GM12878 (cell line): ENCODE results near the gene GPR141. TPM values are rescaled to one million over a fixed set of nuclear protein-coding genes. Genes with fewer than 3 reads are reported as not detected.

Experiments used
- BMI1 ChIP-seq: fragments of 450-650 bp; IDR thresholded peaks from 2 replicates; pipeline ENCODE4 v1.6.1; 2016; ENCODE audit warnings: mild to moderate bottlenecking, moderate library complexity, borderline replicate concordance
- EED ChIP-seq: sonication (generic); IDR thresholded peaks from 2 replicates; pipeline ENCODE4 v1.6.1; 2016; ENCODE audit warnings: antibody characterized with exemption, low read depth
- EP300 ChIP-seq, 2 experiments: fragments of 150-350 bp in 1 of 2; IDR thresholded peaks; 2 replicates each; pipeline ENCODE4 v1.6.1; 2011 to 2012; ENCODE audit warnings: low read depth in 2 of 2, low read length in 2 of 2, borderline replicate concordance in 1 of 2, improper control_type of control experiment in 1 of 2, inconsistent platforms in 1 of 2; ENCODE audit not compliant: control insufficient read depth in 1 of 2
- ETV6 ChIP-seq, 2 experiments: fragments of 450-650 bp in 1 of 2; IDR thresholded peaks in 1 of 2; conservative IDR thresholded peaks in 1 of 2; 2 replicates each; pipeline ENCODE4 v1.6.1; 2014; ENCODE audit warnings: antibody characterized with exemption in 1 of 2, borderline replicate concordance in 1 of 2, low read depth in 1 of 2, mild to moderate bottlenecking in 1 of 2, moderate library complexity in 1 of 2
- EZH2 ChIP-seq: IDR thresholded peaks from 2 replicates; pipeline ENCODE4 v1.6.1; 2012; ENCODE audit warnings: low read depth, mild to moderate bottlenecking, control low read depth, inconsistent platforms, low read length, borderline replicate concordance; ENCODE audit not compliant: control insufficient read depth
- HDAC6 ChIP-seq: fragments of 200-600 bp; sonication (generic); IDR thresholded peaks from one replicate; pipeline ENCODE4 v1.8.0; 2017; ENCODE audit warnings: antibody characterized with exemption; ENCODE audit not compliant: unreplicated experiment
- IRF4 ChIP-seq: IDR thresholded peaks from 2 replicates; pipeline ENCODE4 v1.6.1; 2011; ENCODE audit warnings: low read depth, low read length
- JUNB ChIP-seq: IDR thresholded peaks from 2 replicates; pipeline ENCODE4 v1.6.1; 2016; ENCODE audit warnings: antibody characterized with exemption, mild to moderate bottlenecking
- MEF2A ChIP-seq: IDR thresholded peaks from 2 replicates; pipeline ENCODE4 v1.6.1; 2011; ENCODE audit warnings: low read depth, mild to moderate bottlenecking, low read length, moderate library complexity; ENCODE audit not compliant: insufficient read depth
- MEF2B ChIP-seq: fragments of 450-650 bp; IDR thresholded peaks from 2 replicates; pipeline ENCODE4 v1.6.1; 2018; ENCODE audit warnings: mild to moderate bottlenecking, moderate library complexity; ENCODE audit not compliant: partially characterized antibody, poor library complexity, severe bottlenecking
- MTA2 ChIP-seq: fragments of 450-650 bp; IDR thresholded peaks from 2 replicates; pipeline ENCODE4 v1.6.1; 2016; ENCODE audit warnings: low read depth, mild to moderate bottlenecking, moderate library complexity
- NBN ChIP-seq: fragments of 450-650 bp; IDR thresholded peaks from 2 replicates; pipeline ENCODE4 v1.6.1; 2016
- NFYB ChIP-seq: IDR thresholded peaks from 2 replicates; pipeline ENCODE4 v1.6.1; 2011; ENCODE audit warnings: low read depth, mild to moderate bottlenecking, low read length, improper control_type of control experiment, moderate library complexity; ENCODE audit not compliant: insufficient read depth
- SP1 ChIP-seq: IDR thresholded peaks from one replicate; pipeline ENCODE4 v1.6.1; 2011; ENCODE audit warnings: low read depth, low read length
- STAT3 ChIP-seq: IDR thresholded peaks from 2 replicates; pipeline ENCODE4 v1.6.1; 2011; ENCODE audit warnings: low read depth, low read length, improper control_type of control experiment
- TBL1XR1 ChIP-seq: IDR thresholded peaks from 2 replicates; pipeline ENCODE4 v1.6.1; 2012; ENCODE audit warnings: low read depth, low read length, improper control_type of control experiment
- TCF12 ChIP-seq: IDR thresholded peaks from 2 replicates; pipeline ENCODE4 v1.6.1; 2011; ENCODE audit warnings: low read depth, mild to moderate bottlenecking, low read length
- ZBED1 ChIP-seq: IDR thresholded peaks from 2 replicates; pipeline ENCODE4 v1.6.1; 2016; ENCODE audit warnings: borderline replicate concordance
- ZNF384 ChIP-seq: IDR thresholded peaks from 2 replicates; pipeline ENCODE4 v1.6.1; 2012; ENCODE audit warnings: low read depth, mild to moderate bottlenecking, low read length, improper control_type of control experiment, borderline replicate concordance
- polyA plus RNA-seq, 11 experiments: library from polyadenylated mRNA; depleted of rRNA in 4 of 11; unstranded in 6 of 11; stranded (reverse) in 5 of 11; fragments of >200 nt; fragmentation: Nextera tagmentation in 4 of 11; fragmentation: Illumina TruSeq in 1 of 11; extraction: Ambion mirVana in 4 of 11; extraction: Trizol in 1 of 11; gene quantifications; 1 replicate in 1 of 11; 2 replicates in 10 of 11; pipeline versions ENCODE4 v1.2.1 to v1.2.3, GENCODE V29; 2011 to 2016; ENCODE audit warnings: inconsistent platforms in 2 of 11, missing spikeins in 2 of 11, low read depth in 1 of 11
- total RNA-seq, 4 experiments: library from RNA; depleted of rRNA in 3 of 4; stranded (reverse); fragments of >200 nt in 3 of 4; fragmentation: Illumina TruSeq in 1 of 4; extraction: Trizol in 1 of 4; gene quantifications; 2 replicates each; pipeline versions ENCODE4 v1.2.1 to v1.2.3, GENCODE V29; 2013 to 2021
- TF ChIP-seq, protein P1 (sequence below): fragments of 150-350 bp; IDR thresholded peaks from 2 replicates; pipeline ENCODE4 v1.6.1; 2016; ENCODE audit warnings: low read depth, low read length

The GPR141 gene
- total and polyA plus RNA-seq, 10 of the 15 experiments (the other 5 are each of a cell fraction or from before 2014, with no cell fraction given), result 0.56 to 3.9 (median 1.2) TPM

GRCh38 chr7:37709631-37710509 lies 26.3 kb downstream of the GPR141 start (continued):
- peak; percentile 31; the same call in 1 of the 2 replicates for TF ChIP-seq ZBED1
- 0 out of 2 replicates have a peak, but pooled peaks have one; percentile 35 for TF ChIP-seq STAT3
- TF ChIP-seq MEF2A, result peak; percentile 49; the same call in 1 of the 2 replicates
- peak; percentile 73 for TF ChIP-seq IRF4
- peak in 1 of 2 experiments; percentile 20; a peak in 1 of 4 replicates for TF ChIP-seq EP300 (IDR thresholded peaks at IDR 0.05; ENCODE audit: borderline replicate concordance in 1 of 2, control insufficient read depth in 1 of 2, low read depth in 2 of 2, low read length in 2 of 2)
- TF ChIP-seq MTA2, result peak; percentile 18; the same call in 1 of the 2 replicates
- 0 out of 2 replicates have a peak, but pooled peaks have one; percentile 25 for TF ChIP-seq EED
- peak; percentile 31 for TF ChIP-seq SP1
- TF ChIP-seq TCF12, result no peak
- TF ChIP-seq ETV6 (conservative IDR thresholded peaks at IDR 0.05 in 1 of 2, IDR thresholded peaks at IDR 0.05 in 1 of 2; ENCODE audit: borderline replicate concordance in 1 of 2, low read depth in 1 of 2), result peak in 1 of 2 experiments; percentile 68; a peak in 2 of 4 replicates
- TF ChIP-seq NFYB, result no peak
- TF ChIP-seq, protein P1, sequence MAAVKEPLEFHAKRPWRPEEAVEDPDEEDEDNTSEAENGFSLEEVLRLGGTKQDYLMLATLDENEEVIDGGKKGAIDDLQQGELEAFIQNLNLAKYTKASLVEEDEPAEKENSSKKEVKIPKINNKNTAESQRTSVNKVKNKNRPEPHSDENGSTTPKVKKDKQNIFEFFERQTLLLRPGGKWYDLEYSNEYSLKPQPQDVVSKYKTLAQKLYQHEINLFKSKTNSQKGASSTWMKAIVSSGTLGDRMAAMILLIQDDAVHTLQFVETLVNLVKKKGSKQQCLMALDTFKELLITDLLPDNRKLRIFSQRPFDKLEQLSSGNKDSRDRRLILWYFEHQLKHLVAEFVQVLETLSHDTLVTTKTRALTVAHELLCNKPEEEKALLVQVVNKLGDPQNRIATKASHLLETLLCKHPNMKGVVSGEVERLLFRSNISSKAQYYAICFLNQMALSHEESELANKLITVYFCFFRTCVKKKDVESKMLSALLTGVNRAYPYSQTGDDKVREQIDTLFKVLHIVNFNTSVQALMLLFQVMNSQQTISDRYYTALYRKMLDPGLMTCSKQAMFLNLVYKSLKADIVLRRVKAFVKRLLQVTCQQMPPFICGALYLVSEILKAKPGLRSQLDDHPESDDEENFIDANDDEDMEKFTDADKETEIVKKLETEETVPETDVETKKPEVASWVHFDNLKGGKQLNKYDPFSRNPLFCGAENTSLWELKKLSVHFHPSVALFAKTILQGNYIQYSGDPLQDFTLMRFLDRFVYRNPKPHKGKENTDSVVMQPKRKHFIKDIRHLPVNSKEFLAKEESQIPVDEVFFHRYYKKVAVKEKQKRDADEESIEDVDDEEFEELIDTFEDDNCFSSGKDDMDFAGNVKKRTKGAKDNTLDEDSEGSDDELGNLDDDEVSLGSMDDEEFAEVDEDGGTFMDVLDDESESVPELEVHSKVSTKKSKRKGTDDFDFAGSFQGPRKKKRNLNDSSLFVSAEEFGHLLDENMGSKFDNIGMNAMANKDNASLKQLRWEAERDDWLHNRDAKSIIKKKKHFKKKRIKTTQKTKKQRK, result no peak
- peak; percentile 84 for TF ChIP-seq ZNF384
- no peak for TF ChIP-seq EZH2
- TF ChIP-seq NBN, result peak; percentile 62; the same call in 1 of the 2 replicates
- TF ChIP-seq TBL1XR1, result peak; percentile 73; the same call in 1 of the 2 replicates
- no peak for TF ChIP-seq HDAC6
- TF ChIP-seq JUNB, result peak; percentile 79
- TF ChIP-seq MEF2B, result no peak
- no peak for TF ChIP-seq BMI1
